ENCODE data around the gene CXCL10. TPM values are rescaled to one million over a fixed set of nuclear protein-coding genes. Genes with fewer than 3 reads are reported as not detected.

Gene CXCL10
- total and polyA plus RNA-seq, 2 donors (not counting 1 experiment from before 2014, with no cell fraction given) = 0.07 to 0.33 TPM

- Histone ChIP-seq H2AFZ (ENCODE audit: low read length) (no peak overlapping the region), H3K36me3 (ENCODE audit: control insufficient read depth, insufficient read depth, low read length) (no peaks in the 10 kb centered on the region), H3K9ac (ENCODE audit: insufficient read depth, low read length) (no peak overlapping the region), H3K27ac (ENCODE audit: insufficient read depth, low read length) (no peak overlapping the region), H3K9me3 (ENCODE audit: control insufficient read depth, insufficient read depth, low read depth, low read length) (no peaks in the 10 kb centered on the region), H4K20me1 (ENCODE audit: control insufficient read depth, extremely low read depth, insufficient read depth, low read length) (no peaks in the 10 kb centered on the region), H3K27me3 (ENCODE audit: control insufficient read depth, insufficient read depth, low read length) (peaks cover 2% of the 10 kb centered on the region), H3K4me1 (ENCODE audit: control insufficient read depth, extremely low read depth, insufficient read depth, low read length) (no peaks in the 10 kb centered on the region), H3K4me3 (replicated peaks in 1 of 4; ENCODE audit: control extremely low read depth in 1 of 4, insufficient read depth in 1 of 4, low read depth in 3 of 4, low read length in 4 of 4) (no peak overlapping the region), H3K4me2 (ENCODE audit: extremely low read depth, insufficient read depth, low read length) (no peak overlapping the region), H3K79me2 (ENCODE audit: control insufficient read depth, insufficient read depth, low read length) (no peaks in the 10 kb centered on the region)
- TF ChIP-seq EZH2 (IDR thresholded peaks at IDR 0.05; ENCODE audit: low read length, missing control alignments) (no peak), CTCF (conservative IDR thresholded peaks at IDR 0.05 in 1 of 2, IDR thresholded peaks at IDR 0.05 in 1 of 2; ENCODE audit: low read depth in 1 of 2, low read length in 2 of 2) (no peak)
- no peak for DNase-seq (ENCODE audit: low read depth in 2 of 2)
Measured at GRCh38 chr4:75997081-75997480, 26.2 kb downstream of the CXCL10 start.

DNA sequence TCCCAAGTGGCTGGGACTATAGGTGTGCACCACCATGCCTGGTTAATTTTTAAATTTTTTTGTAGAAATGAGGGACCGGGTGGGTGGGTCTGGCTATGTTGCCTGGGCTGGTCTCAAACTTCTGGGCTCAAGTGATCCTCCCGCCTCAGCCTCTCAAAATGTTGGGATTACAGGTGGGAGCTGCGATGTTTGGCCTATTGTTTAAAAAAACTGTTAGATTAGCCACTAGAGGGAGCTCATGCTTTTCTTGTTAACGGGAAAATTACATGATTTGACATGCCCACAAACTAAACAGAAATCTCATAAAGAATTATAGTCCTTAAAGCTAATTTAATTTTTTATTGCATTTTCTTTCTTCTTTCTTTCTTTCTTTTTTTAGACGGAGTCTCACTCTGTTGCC, 27.6 kb downstream of the CXCL10 start:
- peak; percentile 39 to 74 for DNase-seq (ENCODE audit: low read depth in 2 of 2)
- Histone ChIP-seq H3K36me3 (ENCODE audit: control insufficient read depth, insufficient read depth, low read length) (no peaks in the 10 kb centered on the region), H3K27me3 (ENCODE audit: control insufficient read depth, insufficient read depth, low read length) (peaks cover 2% of the 10 kb centered on the region), H4K20me1 (ENCODE audit: control insufficient read depth, extremely low read depth, insufficient read depth, low read length) (no peaks in the 10 kb centered on the region), H3K9ac (ENCODE audit: insufficient read depth, low read length) (no peak overlapping the region), H3K79me2 (ENCODE audit: control insufficient read depth, insufficient read depth, low read length) (peaks cover 1% of the 10 kb centered on the region), H3K4me3 (replicated peaks in 1 of 4; ENCODE audit: control extremely low read depth in 1 of 4, insufficient read depth in 1 of 4, low read depth in 3 of 4, low read length in 4 of 4) (no peak overlapping the region), H3K4me1 (ENCODE audit: control insufficient read depth, extremely low read depth, insufficient read depth, low read length) (no peaks in the 10 kb centered on the region), H3K9me3 (ENCODE audit: control insufficient read depth, insufficient read depth, low read depth, low read length) (no peaks in the 10 kb centered on the region), H3K4me2 (ENCODE audit: extremely low read depth, insufficient read depth, low read length) (no peak overlapping the region), H3K27ac (ENCODE audit: insufficient read depth, low read length) (no peak overlapping the region), H2AFZ (ENCODE audit: low read length) (no peak overlapping the region)
- TF ChIP-seq EZH2 (IDR thresholded peaks at IDR 0.05; ENCODE audit: low read length, missing control alignments) (no peak), CTCF (conservative IDR thresholded peaks at IDR 0.05 in 1 of 2, IDR thresholded peaks at IDR 0.05 in 1 of 2; ENCODE audit: low read depth in 1 of 2, low read length in 2 of 2) (peak; percentile 46 to 50)

DNA sequence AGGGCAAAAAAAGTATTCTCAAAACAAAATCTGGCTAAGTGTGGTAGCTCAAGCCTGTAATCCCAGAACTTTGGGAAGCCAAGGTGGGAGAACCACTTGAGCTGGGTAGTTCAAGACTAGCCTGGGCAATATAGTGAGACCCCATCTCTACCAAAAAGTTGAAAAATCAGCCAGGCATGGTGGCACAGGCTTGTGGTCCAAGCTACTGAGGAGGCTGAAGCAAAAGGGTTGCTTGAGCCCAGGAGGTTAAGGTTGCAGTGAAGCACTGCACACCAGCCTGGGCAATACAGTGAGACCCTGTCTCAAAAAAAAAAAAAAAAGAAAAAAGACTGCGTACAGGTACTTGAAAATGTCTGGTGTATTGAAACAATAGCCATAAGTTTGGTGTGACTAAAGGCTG, 30.8 kb downstream of the CXCL10 start:
- Histone ChIP-seq H3K79me2 (ENCODE audit: control insufficient read depth, insufficient read depth, low read length) (peaks cover 32% of the 10 kb centered on the region), H4K20me1 (ENCODE audit: control insufficient read depth, extremely low read depth, insufficient read depth, low read length) (no peaks in the 10 kb centered on the region), H2AFZ (ENCODE audit: low read length) (no peak overlapping the region), H3K27me3 (ENCODE audit: control insufficient read depth, insufficient read depth, low read length) (peaks cover 2% of the 10 kb centered on the region), H3K27ac (ENCODE audit: insufficient read depth, low read length) (no peak overlapping the region), H3K4me1 (ENCODE audit: control insufficient read depth, extremely low read depth, insufficient read depth, low read length) (no peaks in the 10 kb centered on the region), H3K36me3 (ENCODE audit: control insufficient read depth, insufficient read depth, low read length) (no peaks in the 10 kb centered on the region), H3K9ac (ENCODE audit: insufficient read depth, low read length) (no peak overlapping the region), H3K9me3 (ENCODE audit: control insufficient read depth, insufficient read depth, low read depth, low read length) (no peaks in the 10 kb centered on the region), H3K4me3 (replicated peaks in 1 of 4; ENCODE audit: control extremely low read depth in 1 of 4, insufficient read depth in 1 of 4, low read depth in 3 of 4, low read length in 4 of 4) (no peak overlapping the region), H3K4me2 (ENCODE audit: extremely low read depth, insufficient read depth, low read length) (no peak overlapping the region)
- DNase-seq (ENCODE audit: low read depth in 2 of 2) = no peak
- TF ChIP-seq EZH2 (IDR thresholded peaks at IDR 0.05; ENCODE audit: low read length, missing control alignments) (no peak), CTCF (conservative IDR thresholded peaks at IDR 0.05 in 1 of 2, IDR thresholded peaks at IDR 0.05 in 1 of 2; ENCODE audit: low read depth in 1 of 2, low read length in 2 of 2) (no peak)

Data from fibroblast of lung (primary cell).